Subcutaneous adipose tissue (tissue), 4 donors: ENCODE data around the gene R3HDM2. TPM values are rescaled to one million over a fixed set of nuclear protein-coding genes. Genes with fewer than 3 reads are reported as not detected.

ENCODE experiments used
- CTCF ChIP-seq: fragments of 450-650 bp; IDR thresholded peaks from one replicate; pipeline ENCODE4 v1.5.1; 2016; ENCODE audit warnings: low read depth, mild to moderate bottlenecking, control low read depth, antibody characterized with exemption, moderate library complexity
- total RNA-seq, 4 donors: library from RNA; depleted of rRNA; stranded (reverse); fragments of >200 nt; gene quantifications; one replicate each; pipeline ENCODE4 v1.1.0, GENCODE V29; 2016

Gene R3HDM2
- total RNA-seq, 4 donors from 2014 or later, result 48.2 to 51.2 (median 48.7) TPM

DNA sequence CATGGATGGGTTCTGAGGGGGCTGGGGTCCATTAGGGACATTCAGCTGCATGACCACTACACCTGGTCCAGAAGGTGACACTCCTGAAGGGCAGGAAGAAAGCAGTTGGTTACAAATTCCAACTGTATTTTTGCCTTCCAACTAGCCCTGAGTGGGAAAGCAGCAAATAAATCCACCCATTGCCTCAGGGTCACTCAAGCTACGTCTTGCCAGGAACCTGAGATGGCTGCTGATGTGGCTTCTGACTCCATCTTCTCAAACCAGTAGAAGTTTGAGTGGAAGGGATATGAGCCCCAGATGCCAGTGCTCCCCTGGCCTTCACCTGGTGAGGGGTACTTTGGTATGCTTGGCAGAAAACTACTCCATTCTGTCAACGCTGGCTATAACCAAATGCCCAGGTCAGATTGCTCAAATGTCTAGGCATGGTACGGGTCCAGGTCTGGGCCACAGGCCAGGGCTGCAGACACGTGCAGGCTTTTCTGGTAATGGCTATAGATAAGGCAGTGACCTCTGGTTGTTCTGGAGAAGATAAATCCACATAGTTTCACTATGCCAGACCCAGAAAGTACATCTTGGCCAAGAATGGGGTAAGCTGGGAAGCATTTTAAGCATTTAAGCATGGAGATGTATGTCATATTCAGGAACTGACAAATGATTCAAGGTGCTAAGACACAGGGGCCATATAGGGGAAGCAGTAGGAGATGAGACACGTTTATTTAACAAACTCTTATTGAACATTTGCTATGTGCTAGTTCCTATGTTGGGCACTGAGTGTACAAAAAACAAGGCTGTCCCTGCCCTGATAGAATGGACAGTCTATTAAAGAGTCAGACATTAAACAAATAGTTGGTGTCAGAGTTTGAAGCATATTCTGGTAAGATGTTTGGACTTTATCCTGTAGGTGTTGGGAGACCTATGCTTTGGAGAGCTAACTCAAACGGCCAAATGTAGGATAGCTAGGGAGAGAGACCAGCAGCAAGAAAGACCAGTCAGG is 171.6 kb downstream of the R3HDM2 start:
- TF ChIP-seq CTCF, result no peak

DNA sequence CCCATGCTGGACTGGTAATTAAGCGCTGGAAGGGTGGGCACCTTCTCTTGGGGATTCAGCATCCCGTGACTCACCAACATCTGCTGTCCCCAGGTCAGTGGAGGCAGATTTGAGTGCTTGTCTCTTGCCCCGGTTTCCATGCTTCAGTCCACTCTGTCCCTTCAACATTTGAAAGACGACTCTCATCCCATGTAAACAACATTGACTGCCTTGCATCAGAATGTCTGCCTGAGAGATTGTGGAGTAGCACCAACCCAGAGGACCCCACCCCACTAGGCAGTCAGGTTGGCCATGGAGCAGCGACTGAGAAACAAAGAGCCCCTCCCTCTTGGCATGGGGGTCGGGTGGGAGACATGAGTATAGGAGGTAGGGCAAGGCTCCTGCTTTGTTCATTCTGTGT is 174.9 kb downstream of the R3HDM2 start:
- TF ChIP-seq CTCF, result no peak

DNA sequence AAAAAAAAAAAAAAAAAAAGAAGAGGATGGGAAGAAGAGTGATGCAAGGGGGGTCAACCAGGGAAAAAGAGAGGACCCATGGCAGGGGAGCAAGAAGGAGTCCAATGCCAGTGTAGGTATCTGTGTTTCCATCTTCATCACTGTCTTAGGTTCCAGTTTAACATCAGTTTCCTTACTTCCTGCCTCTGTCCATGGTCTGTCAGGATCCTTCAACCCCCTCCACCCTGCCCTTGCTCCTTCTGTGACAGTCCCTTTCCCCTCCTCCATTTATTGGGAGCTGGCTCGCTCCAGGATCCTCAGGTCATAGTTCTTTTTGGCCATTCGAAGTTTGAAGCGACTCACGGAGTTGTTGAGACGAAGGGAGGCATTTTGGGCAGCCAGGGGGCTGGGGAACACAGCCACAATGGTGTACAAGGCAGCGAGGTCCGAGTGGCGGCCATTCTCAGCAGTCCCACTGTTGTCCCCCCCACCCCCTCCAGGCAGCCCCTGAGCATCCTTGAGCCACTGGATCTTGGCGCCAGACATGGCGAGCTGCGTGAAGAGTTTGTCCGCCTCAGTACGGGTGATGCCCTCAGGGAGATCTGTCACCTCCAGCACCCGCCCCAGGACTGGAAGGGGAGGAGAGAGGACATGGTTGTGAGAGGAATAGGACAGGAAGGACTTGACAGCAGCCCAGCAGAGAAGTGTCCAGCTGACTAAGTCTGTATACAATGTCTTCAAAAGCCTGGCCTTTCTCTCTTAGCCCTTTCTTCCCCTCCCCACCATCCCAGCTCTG is 176.2 kb downstream of the R3HDM2 start:
- TF ChIP-seq CTCF, result no peak

DNA sequence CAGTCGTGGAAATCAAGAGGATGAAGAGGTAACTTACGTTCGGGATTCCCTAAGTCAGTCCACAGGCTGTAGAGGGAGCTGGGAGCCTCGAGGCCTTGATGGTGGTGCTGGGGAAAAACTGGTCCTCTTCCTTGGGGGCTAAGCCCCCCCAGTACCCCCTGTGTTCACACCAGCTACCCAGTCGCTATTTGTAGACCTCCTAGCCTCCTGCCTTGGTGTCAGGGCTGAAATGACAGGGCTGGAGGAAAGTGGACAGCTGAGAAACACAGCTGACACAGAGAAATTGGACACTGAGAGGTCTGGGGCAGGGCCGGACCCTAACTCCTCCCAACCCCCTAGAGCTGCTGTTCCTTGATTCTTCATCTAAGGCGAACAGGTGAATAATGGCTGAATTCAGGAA is 179.9 kb downstream of the R3HDM2 start, which contains the start of gene STAC3:
Gene STAC3 (minus strand): TSS at position 232 of the 400 bp plus-strand sequence. CDS start 1,551 bp downstream, outside the sequence.
- no peak for TF ChIP-seq CTCF

- TF ChIP-seq CTCF, result no peak
Measured at GRCh38 chr12:57250541-57250940, 180.3 kb downstream of the R3HDM2 start.

GRCh38 chr12:57248934-57249742 is 181.7 kb downstream of the R3HDM2 start:
- TF ChIP-seq CTCF, result no peak
